PC-3 (cell line): ENCODE measurements around the gene KIF18A. TPM values are rescaled to one million over a fixed set of nuclear protein-coding genes. Genes with fewer than 3 reads are reported as not detected.
"Not testable (repeated sequence)": the region's sequence is repeated elsewhere in the genome, so short reads cannot be mapped to it uniquely, and the experiment has no call there.

ENCODE experiments used
- ATAC-seq: fragments of 200-7000 bp; cut with Tn5 transposase; 2 replicates; pipeline ENCODE4 v1.9.1; 2020; ENCODE audit warnings: mild to moderate bottlenecking, moderate library complexity
- BruUV-seq: library from RNA; stranded (reverse); fragments of 400-500 nt; replicated peaks from 2 replicates; lab custom pipeline; 2021; lab: Mats Ljungman, UMichigan
- CTCF ChIA-PET: fragments of 300-600 bp; sonication (Branson Sonifier 250); formaldehyde crosslinking; loops from one replicate; lab custom pipeline; 2022; ENCODE audit warnings: antibody characterized with exemption; lab: Charles Lee
- POLR2A ChIA-PET: fragments of 300-600 bp; sonication (Branson Sonifier 250); formaldehyde crosslinking; loops from one replicate; lab custom pipeline; 2022; ENCODE audit warnings: antibody characterized with exemption; ENCODE audit not compliant: unreplicated experiment; lab: Charles Lee
- DNase-seq: peaks from one replicate; pipeline ENCODE4 v3.0.0-alpha.2; 2015
- H2AFZ ChIP-seq: fragments of 300-600 bp; sonication (generic); 2 replicates; pipeline ENCODE4 v1.6.0; 2016; ENCODE audit warnings: antibody characterized with exemption, low read length
- H3F3A ChIP-seq: fragments of 300-600 bp; sonication (generic); one replicate; pipeline ENCODE4 v1.6.0; 2017; ENCODE audit warnings: antibody characterized with exemption, low read length, control low read depth, mild to moderate bottlenecking; ENCODE audit not compliant: unreplicated experiment
- H3K27ac ChIP-seq: fragments of 300-600 bp; sonication (generic); 2 replicates; pipeline ENCODE4 v1.5.1; 2016; ENCODE audit warnings: mild to moderate bottlenecking, low read length
- H3K27me3 ChIP-seq: fragments of 300-600 bp; sonication (generic); 2 replicates; pipeline ENCODE4 v1.6.1; 2016; ENCODE audit warnings: low read length, mixed read lengths
- H3K36me3 ChIP-seq: fragments of 300-600 bp; sonication (generic); 2 replicates; pipeline ENCODE4 v1.6.1; 2016; ENCODE audit warnings: low read depth, mixed run types, low read length, mixed read lengths
- H3K4me1 ChIP-seq: fragments of 300-600 bp; sonication (generic); 2 replicates; pipeline ENCODE4 v1.5.1; 2016; ENCODE audit warnings: low read length; ENCODE audit not compliant: insufficient read depth
- H3K4me2 ChIP-seq: fragments of 300-600 bp; sonication (generic); 2 replicates; pipeline ENCODE4 v1.6.0; 2016; ENCODE audit warnings: low read length
- H3K4me3 ChIP-seq: fragments of 300-600 bp; sonication (generic); 2 replicates; pipeline ENCODE4 v1.5.1; 2016; ENCODE audit warnings: mild to moderate bottlenecking, low read length, mixed read lengths
- H3K79me2 ChIP-seq: fragments of 300-600 bp; sonication (generic); 2 replicates; pipeline ENCODE4 v1.6.1; 2017; ENCODE audit warnings: low read length, mixed read lengths
- H3K9ac ChIP-seq: fragments of 300-600 bp; sonication (generic); 2 replicates; pipeline ENCODE4 v1.6.0; 2016; ENCODE audit warnings: mild to moderate bottlenecking, low read length
- H3K9me2 ChIP-seq: fragments of 300-600 bp; sonication (generic); replicated peaks from 2 replicates; pipeline ENCODE4 v1.6.1; 2016; ENCODE audit warnings: mixed run types, low read length, mixed read lengths
- H3K9me3 ChIP-seq: fragments of 300-600 bp; sonication (generic); 2 replicates; pipeline ENCODE4 v1.6.1; 2016; ENCODE audit warnings: low read length, mixed read lengths
- H4K20me1 ChIP-seq: fragments of 300-600 bp; sonication (generic); 2 replicates; pipeline ENCODE4 v1.6.1; 2016; ENCODE audit warnings: low read length, mixed read lengths
- CTCF ChIP-seq: fragments of 300-600 bp; sonication (generic); conservative IDR thresholded peaks from 2 replicates; pipeline ENCODE4 v1.5.1; 2017; ENCODE audit warnings: antibody characterized with exemption, low read depth, mild to moderate bottlenecking, low read length
- EZH2 ChIP-seq: fragments of 300-600 bp; sonication (generic); IDR thresholded peaks from one replicate; pipeline ENCODE4 v1.6.1; 2017; ENCODE audit warnings: antibody characterized with exemption, mild to moderate bottlenecking, low read length; ENCODE audit not compliant: unreplicated experiment
- EZH2phosphoT487 ChIP-seq: fragments of 300-600 bp; sonication (generic); IDR thresholded peaks from 2 replicates; pipeline ENCODE4 v1.6.1; 2018; ENCODE audit warnings: mild to moderate bottlenecking, antibody characterized with exemption, low read length, borderline replicate concordance
- intact Hi-C: fragments of 100-400 bp; cut with micrococcal nuclease; formaldehyde crosslinking; loops from 2 replicates; pipeline ENCODE4 v1.9.0; 2023
- total RNA-seq: library from RNA; depleted of rRNA; stranded (reverse); fragments of >200 nt; gene quantifications from 2 replicates; pipeline ENCODE4 v1.2.3, GENCODE V29; 2014

The KIF18A gene
- total RNA-seq, 1 experiment from 2014 or later, result 15.3 TPM

- ChIA-PET POLR2A (interaction anchor here (0.5 to 1.4 kb wide), 3 partner anchors 17 to 389 kb away, joined by 3 to 10 read pairs (median 6); partner anchors contain the start of genes KIF18A and METTL15), CTCF (interaction anchor here (0.5 kb wide), 1 partner anchor 373 kb away, joined by 3 read pairs; no protein-coding TSS in a partner anchor)
- H3K27me3 ChIP-seq, result no peaks in the 10 kb centered on the region
- TF ChIP-seq EZH2phosphoT487 (no peak), CTCF (no peak), EZH2 (no peak)
- ATAC-seq (peak; percentile 77), DNase-seq (peak; percentile 65)
- peaks cover 37% of the 10 kb centered on the region for H3K4me1 ChIP-seq
- peak overlapping the region; percentile 69 for H3K27ac ChIP-seq
- intact Hi-C loops, result no loop called here
- H3F3A ChIP-seq, result peaks cover 5% of the 10 kb centered on the region
- no peak overlapping the region for H3K9ac ChIP-seq
- H3K79me2 ChIP-seq, result peaks cover 19% of the 10 kb centered on the region
- peaks cover 3% of the 10 kb centered on the region for H3K36me3 ChIP-seq
- peak overlapping the region; percentile 67 for H3K4me2 ChIP-seq
- H4K20me1 ChIP-seq, result no peaks in the 10 kb centered on the region
- no TSS peak for BruUV-seq
- H3K4me3 ChIP-seq, result no peak overlapping the region
- no peaks in the 10 kb centered on the region for H3K9me2 ChIP-seq
- no peaks in the 10 kb centered on the region for H3K9me3 ChIP-seq
- no peak overlapping the region for H2AFZ ChIP-seq
Observed at GRCh38 chr11:28090052-28090749, 17.8 kb downstream of the KIF18A start.

GRCh38 chr11:28089378-28089777, 18.6 kb downstream of the KIF18A start:
- Histone ChIP-seq H3K9me2 (no peaks in the 10 kb centered on the region), H4K20me1 (no peaks in the 10 kb centered on the region), H3K9ac (no peak overlapping the region), H3K79me2 (peaks cover 11% of the 10 kb centered on the region; the same call in 1 of the 2 replicates), H3K27ac (peak overlapping the region; percentile 69; the same call in 1 of the 2 replicates), H3K4me1 (peaks cover 37% of the 10 kb centered on the region), H3K4me3 (no peak overlapping the region), H3K9me3 (no peaks in the 10 kb centered on the region), H3K4me2 (peak overlapping the region; percentile 67; the same call in 1 of the 2 replicates), H3F3A (peaks cover 5% of the 10 kb centered on the region), H2AFZ (no peak overlapping the region), H3K27me3 (no peaks in the 10 kb centered on the region), H3K36me3 (peaks cover 6% of the 10 kb centered on the region)
- ChIA-PET CTCF (interaction anchor here (0.5 to 0.6 kb wide), 2 partner anchors 372 to 389 kb away, joined by 3 to 6 read pairs; partner anchors contain the start of gene BDNF), POLR2A (interaction anchor here (0.5 to 1.4 kb wide), 2 partner anchors 18 to 19 kb away, joined by 3 to 10 read pairs; partner anchors contain the start of genes KIF18A and METTL15)
- no TSS peak for BruUV-seq
- intact Hi-C loops, result loop anchor here (5.0 kb wide), 1 partner anchor 42 kb away; no protein-coding TSS in a partner anchor
- no peak for ATAC-seq
- peak; percentile 12 for DNase-seq
- TF ChIP-seq EZH2 (no peak), EZH2phosphoT487 (no peak), CTCF (no peak)

DNA sequence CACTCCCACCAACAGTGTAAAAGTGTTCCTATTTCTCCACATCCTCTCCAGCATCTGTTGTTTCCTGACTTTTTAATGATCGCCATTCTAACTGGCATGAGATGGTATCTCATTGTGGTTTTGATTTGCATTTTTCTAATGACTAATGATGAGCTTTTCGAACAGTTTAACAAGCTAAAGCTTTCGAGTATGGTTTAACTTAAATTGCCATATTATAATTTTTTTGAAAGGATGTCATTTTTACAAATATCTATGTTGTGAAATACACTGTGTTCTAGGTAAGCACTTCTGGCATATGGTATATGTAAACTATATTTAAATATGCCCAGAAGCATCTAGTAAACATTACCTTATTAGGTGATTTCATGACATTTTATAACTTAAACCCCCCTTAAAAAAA, 20.3 kb downstream of the KIF18A start:
- DNase-seq, result peak; percentile 32
- H3K27ac ChIP-seq, H4K20me1 ChIP-seq, H3F3A ChIP-seq, H3K4me2 ChIP-seq, BruUV-seq, H3K9me2 ChIP-seq, H3K9ac ChIP-seq, H2AFZ ChIP-seq, H3K27me3 ChIP-seq, H3K4me3 ChIP-seq, CTCF ChIA-PET, POLR2A ChIA-PET, ATAC-seq, H3K79me2 ChIP-seq, H3K9me3 ChIP-seq, H3K36me3 ChIP-seq: not testable (repeated sequence)
- intact Hi-C loops, result loop anchor here (5.0 kb wide), 1 partner anchor 40 kb away; no protein-coding TSS in a partner anchor
- peaks cover 37% of the 10 kb centered on the region for H3K4me1 ChIP-seq

- DNase-seq, H3K36me3 ChIP-seq, CTCF ChIA-PET, H3K9me2 ChIP-seq, ATAC-seq, H3K9me3 ChIP-seq, BruUV-seq, POLR2A ChIA-PET, H3K9ac ChIP-seq, H2AFZ ChIP-seq, H3K4me2 ChIP-seq, H3K4me3 ChIP-seq, H4K20me1 ChIP-seq, H3K27me3 ChIP-seq, H3F3A ChIP-seq, H3K79me2 ChIP-seq: not testable (repeated sequence)
- peaks cover 40% of the 10 kb centered on the region for H3K4me1 ChIP-seq
- intact Hi-C loops, result loop anchor here (5.0 kb wide), 1 partner anchor 40 kb away; no protein-coding TSS in a partner anchor
- peak overlapping the region; percentile 74 for H3K27ac ChIP-seq
Observed at GRCh38 chr11:28087192-28087591, 20.8 kb downstream of the KIF18A start.
